Activated naive CD8-positive, alpha-beta T cell (primary cell): ENCODE data around the gene TMEM95.
"Not testable (repeated sequence)": the region's sequence is repeated elsewhere in the genome, so short reads cannot be mapped to it uniquely, and the experiment has no call there.

Experiments
- H3K27ac Mint-ChIP-seq: one replicate; pipeline ENCODE4 v1.8.0; 2021; ENCODE audit warnings: mixed read lengths
- H3K27me3 Mint-ChIP-seq: one replicate; pipeline ENCODE4 v1.8.0; 2021; ENCODE audit warnings: mixed read lengths
- H3K36me3 Mint-ChIP-seq: one replicate; pipeline ENCODE4 v1.8.0; 2021; ENCODE audit warnings: mixed read lengths
- H3K4me1 Mint-ChIP-seq: one replicate; pipeline ENCODE4 v1.8.0; 2021; ENCODE audit warnings: low read depth, mixed read lengths
- H3K4me3 Mint-ChIP-seq: one replicate; pipeline ENCODE4 v1.8.0; 2021; ENCODE audit warnings: mild to moderate bottlenecking, mixed read lengths
- H3K9me3 Mint-ChIP-seq: one replicate; pipeline ENCODE4 v1.8.0; 2021; ENCODE audit warnings: low read depth, mixed read lengths

The TMEM95 gene

GRCh38 chr17:7351665-7352502 is 3.1 kb upstream of the TMEM95 start, which contains the start of gene KCTD11:
Gene KCTD11, plus strand, starts transcription at chr17:7352162.
- Mint-ChIP-seq H3K4me3 (peak within 1 kb of the TSS; percentile 86), H3K27me3 (no peaks in the 10 kb centered on the region), H3K36me3 (no peaks in the 10 kb centered on the region), H3K27ac (peak within 1 kb of the TSS; percentile 79), H3K9me3 (no peaks in the 10 kb centered on the region), H3K4me1 (peaks cover 24% of the 10 kb centered on the region)

- Mint-ChIP-seq H3K4me3 (peak overlapping the region; percentile 86), H3K27me3 (no peaks in the 10 kb centered on the region), H3K9me3 (no peaks in the 10 kb centered on the region), H3K36me3 (no peaks in the 10 kb centered on the region), H3K27ac (peak overlapping the region; percentile 79), H3K4me1 (peaks cover 24% of the 10 kb centered on the region)
Measured at GRCh38 chr17:7352503-7352889, 2.5 kb upstream of the TMEM95 start.

GRCh38 chr17:7352910-7353635 is 1.9 kb upstream of the TMEM95 start:
- Mint-ChIP-seq H3K9me3 (no peaks in the 10 kb centered on the region), H3K4me1 (peaks cover 24% of the 10 kb centered on the region), H3K27me3 (no peaks in the 10 kb centered on the region), H3K36me3 (no peaks in the 10 kb centered on the region), H3K4me3 (peak overlapping the region; percentile 86), H3K27ac (no peak overlapping the region)

GRCh38 chr17:7354262-7354843 is 603 bp upstream of the TMEM95 start:
- no peaks in the 10 kb centered on the region for H3K9me3 Mint-ChIP-seq
- peak overlapping the region; percentile 2 for H3K27ac Mint-ChIP-seq
- H3K4me1 Mint-ChIP-seq, result peaks cover 22% of the 10 kb centered on the region
- no peak overlapping the region for H3K4me3 Mint-ChIP-seq
- no peaks in the 10 kb centered on the region for H3K27me3 Mint-ChIP-seq
- no peaks in the 10 kb centered on the region for H3K36me3 Mint-ChIP-seq

GRCh38 chr17:7355573-7355972 is 617 bp downstream of the TMEM95 start:
- no peaks in the 10 kb centered on the region for H3K27me3 Mint-ChIP-seq
- no peaks in the 10 kb centered on the region for H3K36me3 Mint-ChIP-seq
- H3K27ac Mint-ChIP-seq, result no peak overlapping the region
- H3K4me3 Mint-ChIP-seq, result no peak overlapping the region
- H3K9me3 Mint-ChIP-seq, result no peaks in the 10 kb centered on the region
- H3K4me1 Mint-ChIP-seq, result peaks cover 14% of the 10 kb centered on the region

GRCh38 chr17:7356072-7356549 is 1.2 kb downstream of the TMEM95 start:
- peaks cover 14% of the 10 kb centered on the region for H3K4me1 Mint-ChIP-seq
- no peak overlapping the region for H3K4me3 Mint-ChIP-seq
- H3K9me3 Mint-ChIP-seq, result no peaks in the 10 kb centered on the region
- H3K27ac Mint-ChIP-seq, result no peak overlapping the region
- no peaks in the 10 kb centered on the region for H3K36me3 Mint-ChIP-seq
- H3K27me3 Mint-ChIP-seq, result no peaks in the 10 kb centered on the region

- no peaks in the 10 kb centered on the region for H3K27me3 Mint-ChIP-seq
- H3K4me1 Mint-ChIP-seq, result peaks cover 11% of the 10 kb centered on the region
- no peak overlapping the region for H3K4me3 Mint-ChIP-seq
- no peaks in the 10 kb centered on the region for H3K36me3 Mint-ChIP-seq
- H3K9me3 Mint-ChIP-seq, result no peaks in the 10 kb centered on the region
- no peak overlapping the region for H3K27ac Mint-ChIP-seq
Measured at GRCh38 chr17:7356756-7357155, 1.8 kb downstream of the TMEM95 start.

GRCh38 chr17:7357381-7357780 is 2.4 kb downstream of the TMEM95 start:
- H3K27ac Mint-ChIP-seq, result no peak overlapping the region
- H3K9me3 Mint-ChIP-seq, result no peaks in the 10 kb centered on the region
- H3K27me3 Mint-ChIP-seq, result no peaks in the 10 kb centered on the region
- H3K4me3 Mint-ChIP-seq, result no peak overlapping the region
- peaks cover 10% of the 10 kb centered on the region for H3K4me1 Mint-ChIP-seq
- no peaks in the 10 kb centered on the region for H3K36me3 Mint-ChIP-seq

- Mint-ChIP-seq H3K36me3 (no peaks in the 10 kb centered on the region), H3K4me1 (no peaks in the 10 kb centered on the region), H3K27me3 (no peaks in the 10 kb centered on the region), H3K9me3 (no peaks in the 10 kb centered on the region), H3K4me3 (no peak overlapping the region), H3K27ac (no peak overlapping the region)
Measured at GRCh38 chr17:7361906-7362305, 7.0 kb downstream of the TMEM95 start.

GRCh38 chr17:7363311-7363710 is 8.4 kb downstream of the TMEM95 start:
- no peaks in the 10 kb centered on the region for H3K9me3 Mint-ChIP-seq
- H3K4me1 Mint-ChIP-seq, result no peaks in the 10 kb centered on the region
- H3K27me3 Mint-ChIP-seq, result no peaks in the 10 kb centered on the region
- H3K36me3 Mint-ChIP-seq, result no peaks in the 10 kb centered on the region
- no peak overlapping the region for H3K4me3 Mint-ChIP-seq
- no peak overlapping the region for H3K27ac Mint-ChIP-seq

GRCh38 chr17:7365963-7366362 is 11.0 kb downstream of the TMEM95 start:
- H3K4me3 Mint-ChIP-seq, H3K36me3 Mint-ChIP-seq, H3K27ac Mint-ChIP-seq, H3K4me1 Mint-ChIP-seq, H3K9me3 Mint-ChIP-seq, H3K27me3 Mint-ChIP-seq: not testable (repeated sequence)

GRCh38 chr17:7367083-7367482 is 12.1 kb downstream of the TMEM95 start:
- H3K9me3 Mint-ChIP-seq, result no peaks in the 10 kb centered on the region
- H3K4me1 Mint-ChIP-seq, result no peaks in the 10 kb centered on the region
- H3K27ac Mint-ChIP-seq, result no peak overlapping the region
- no peaks in the 10 kb centered on the region for H3K36me3 Mint-ChIP-seq
- H3K4me3 Mint-ChIP-seq, result no peak overlapping the region
- no peaks in the 10 kb centered on the region for H3K27me3 Mint-ChIP-seq

- Mint-ChIP-seq H3K36me3 (no peaks in the 10 kb centered on the region), H3K27ac (no peak overlapping the region), H3K27me3 (no peaks in the 10 kb centered on the region), H3K9me3 (no peaks in the 10 kb centered on the region), H3K4me3 (no peak overlapping the region), H3K4me1 (no peaks in the 10 kb centered on the region)
Measured at GRCh38 chr17:7367918-7368598, 13.1 kb downstream of the TMEM95 start.

- not testable (repeated sequence) for H3K9me3 Mint-ChIP-seq, H3K4me3 Mint-ChIP-seq, H3K4me1 Mint-ChIP-seq, H3K36me3 Mint-ChIP-seq, H3K27ac Mint-ChIP-seq, H3K27me3 Mint-ChIP-seq
Measured at GRCh38 chr17:7368599-7368994, 13.6 kb downstream of the TMEM95 start.

GRCh38 chr17:7369825-7370224 is 14.9 kb downstream of the TMEM95 start:
- H3K4me3 Mint-ChIP-seq, result no peak overlapping the region
- no peaks in the 10 kb centered on the region for H3K36me3 Mint-ChIP-seq
- H3K27ac Mint-ChIP-seq, result no peak overlapping the region
- no peaks in the 10 kb centered on the region for H3K4me1 Mint-ChIP-seq
- no peaks in the 10 kb centered on the region for H3K9me3 Mint-ChIP-seq
- peaks cover 3% of the 10 kb centered on the region for H3K27me3 Mint-ChIP-seq
